Prostate gland (tissue), 2 donors: Measurements from ENCODE around the gene UBXN7.
"Not testable (repeated sequence)": the region's sequence is repeated elsewhere in the genome, so short reads cannot be mapped to it uniquely, and the experiment has no call there.

Experiments used
- CTCF ChIP-seq, 4 experiments: fragments of 200-600 bp in 2 of 4; fragments of 450-650 bp in 2 of 4; sonication (generic) in 2 of 4; IDR thresholded peaks; 1 replicate in 3 of 4; 2 replicates in 1 of 4; pipeline ENCODE4 v1.5.1; 2016 to 2019; ENCODE audit warnings: antibody characterized with exemption in 4 of 4, mild to moderate bottlenecking in 2 of 4, moderate library complexity in 2 of 4
- POLR2A ChIP-seq: fragments of 450-650 bp; IDR thresholded peaks from one replicate; pipeline ENCODE4 v1.6.1; 2016; ENCODE audit warnings: antibody characterized with exemption, mild to moderate bottlenecking

- TF ChIP-seq CTCF (IDR thresholded peaks at IDR 0.05); POLR2A: not testable (repeated sequence)
These were observed 30.7 kb upstream of the UBXN7 start for GRCh38 chr3:196462680-196463477.
